ENCODE measurements around the gene TMA7B.

TMA7B gene

GRCh38 chr22:39937906-39938305 is 22.3 kb upstream of the TMA7B start:
- peaks cover 6% of the 10 kb centered on the region for H3K27me3 ChIP-seq (ENCODE audit: insufficient read depth, low read length)
- no peaks in the 10 kb centered on the region for H3K9me3 ChIP-seq (ENCODE audit: low read length)
- no peaks in the 10 kb centered on the region for H3K36me3 ChIP-seq (ENCODE audit: insufficient read depth, low read length)
- peaks cover 2% of the 10 kb centered on the region for H3K4me1 ChIP-seq (ENCODE audit: insufficient read depth, low read length)
- H3K4me3 ChIP-seq (ENCODE audit: low read length) = no peak overlapping the region
- H2AFZ ChIP-seq (ENCODE audit: low read depth, low read length) = no peak overlapping the region

- Histone ChIP-seq H3K36me3 (ENCODE audit: insufficient read depth, low read length) (no peaks in the 10 kb centered on the region), H2AFZ (ENCODE audit: low read depth, low read length) (no peak overlapping the region), H3K4me3 (ENCODE audit: low read length) (no peak overlapping the region), H3K9me3 (ENCODE audit: low read length) (no peaks in the 10 kb centered on the region), H3K4me1 (ENCODE audit: insufficient read depth, low read length) (peaks cover 2% of the 10 kb centered on the region), H3K27me3 (ENCODE audit: insufficient read depth, low read length) (peaks cover 6% of the 10 kb centered on the region)
Measured at GRCh38 chr22:39938509-39939111, 21.6 kb upstream of the TMA7B start.

- H3K4me1 ChIP-seq (ENCODE audit: insufficient read depth, low read length) = peaks cover 2% of the 10 kb centered on the region
- H3K9me3 ChIP-seq (ENCODE audit: low read length) = no peaks in the 10 kb centered on the region
- peaks cover 6% of the 10 kb centered on the region for H3K27me3 ChIP-seq (ENCODE audit: insufficient read depth, low read length)
- H3K36me3 ChIP-seq (ENCODE audit: insufficient read depth, low read length) = no peaks in the 10 kb centered on the region
- H2AFZ ChIP-seq (ENCODE audit: low read depth, low read length) = no peak overlapping the region
- H3K4me3 ChIP-seq (ENCODE audit: low read length) = no peak overlapping the region
Measured at GRCh38 chr22:39939830-39940229, 20.4 kb upstream of the TMA7B start.

- Histone ChIP-seq H3K9me3 (ENCODE audit: low read length) (no peaks in the 10 kb centered on the region), H3K27me3 (ENCODE audit: insufficient read depth, low read length) (peaks cover 6% of the 10 kb centered on the region), H2AFZ (ENCODE audit: low read depth, low read length) (no peak overlapping the region), H3K4me1 (ENCODE audit: insufficient read depth, low read length) (no peaks in the 10 kb centered on the region), H3K4me3 (ENCODE audit: low read length) (no peak overlapping the region), H3K36me3 (ENCODE audit: insufficient read depth, low read length) (no peaks in the 10 kb centered on the region)
Measured at GRCh38 chr22:39940757-39941305, 19.4 kb upstream of the TMA7B start.

DNA sequence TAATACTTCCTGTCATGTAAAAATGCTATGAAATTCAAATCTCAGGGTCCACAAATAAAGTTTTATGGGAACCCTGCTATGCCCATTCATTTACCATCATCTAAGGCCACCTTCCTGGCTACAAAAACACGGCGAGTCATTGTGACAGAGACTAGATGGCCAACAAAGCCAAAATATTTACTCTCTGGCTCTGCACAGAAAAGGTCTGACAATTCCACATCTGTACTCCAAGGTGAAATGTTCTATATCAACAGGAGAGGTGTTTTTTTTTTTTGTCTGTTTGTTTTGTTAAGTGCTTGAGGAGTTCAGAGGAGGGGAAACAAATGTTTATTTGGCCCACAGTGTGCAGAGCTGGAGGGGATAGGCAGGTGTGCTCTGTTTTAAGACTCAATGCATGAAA is 18.6 kb upstream of the TMA7B start:
- Histone ChIP-seq H2AFZ (ENCODE audit: low read depth, low read length) (no peak overlapping the region), H3K4me1 (ENCODE audit: insufficient read depth, low read length) (no peaks in the 10 kb centered on the region), H3K9me3 (ENCODE audit: low read length) (no peaks in the 10 kb centered on the region), H3K27me3 (ENCODE audit: insufficient read depth, low read length) (peaks cover 6% of the 10 kb centered on the region), H3K36me3 (ENCODE audit: insufficient read depth, low read length) (no peaks in the 10 kb centered on the region), H3K4me3 (ENCODE audit: low read length) (no peak overlapping the region)

- no peaks in the 10 kb centered on the region for H3K36me3 ChIP-seq (ENCODE audit: insufficient read depth, low read length)
- no peak overlapping the region for H3K4me3 ChIP-seq (ENCODE audit: low read length)
- H3K4me1 ChIP-seq (ENCODE audit: insufficient read depth, low read length) = no peaks in the 10 kb centered on the region
- no peaks in the 10 kb centered on the region for H3K27me3 ChIP-seq (ENCODE audit: insufficient read depth, low read length)
- H2AFZ ChIP-seq (ENCODE audit: low read depth, low read length) = no peak overlapping the region
- H3K9me3 ChIP-seq (ENCODE audit: low read length) = no peaks in the 10 kb centered on the region
Measured at GRCh38 chr22:39942439-39943230, 17.6 kb upstream of the TMA7B start.

DNA sequence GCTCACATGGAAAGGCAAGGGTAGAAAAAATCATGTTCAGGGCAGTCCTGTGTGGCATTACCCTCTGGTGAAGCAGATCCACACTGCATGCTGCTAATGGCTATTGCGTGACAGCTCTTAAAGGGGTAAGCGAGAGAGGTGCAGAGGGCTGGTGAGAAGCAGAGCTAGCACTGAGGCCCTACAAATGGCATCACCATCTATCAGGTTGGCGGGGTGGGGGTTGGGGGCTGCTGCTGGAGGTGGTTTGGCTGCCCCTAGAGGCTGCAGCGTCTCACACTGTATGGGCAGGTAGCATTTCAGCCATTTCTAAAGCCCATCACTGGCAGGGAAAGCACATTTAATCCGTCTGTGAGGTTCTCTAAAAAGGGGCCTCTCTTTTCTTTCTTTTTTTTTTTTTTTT is 16.9 kb upstream of the TMA7B start:
- Histone ChIP-seq H3K4me1 (ENCODE audit: insufficient read depth, low read length) (no peaks in the 10 kb centered on the region), H3K4me3 (ENCODE audit: low read length) (no peak overlapping the region), H3K27me3 (ENCODE audit: insufficient read depth, low read length) (no peaks in the 10 kb centered on the region), H3K36me3 (ENCODE audit: insufficient read depth, low read length) (no peaks in the 10 kb centered on the region), H3K9me3 (ENCODE audit: low read length) (no peaks in the 10 kb centered on the region), H2AFZ (ENCODE audit: low read depth, low read length) (no peak overlapping the region)

DNA sequence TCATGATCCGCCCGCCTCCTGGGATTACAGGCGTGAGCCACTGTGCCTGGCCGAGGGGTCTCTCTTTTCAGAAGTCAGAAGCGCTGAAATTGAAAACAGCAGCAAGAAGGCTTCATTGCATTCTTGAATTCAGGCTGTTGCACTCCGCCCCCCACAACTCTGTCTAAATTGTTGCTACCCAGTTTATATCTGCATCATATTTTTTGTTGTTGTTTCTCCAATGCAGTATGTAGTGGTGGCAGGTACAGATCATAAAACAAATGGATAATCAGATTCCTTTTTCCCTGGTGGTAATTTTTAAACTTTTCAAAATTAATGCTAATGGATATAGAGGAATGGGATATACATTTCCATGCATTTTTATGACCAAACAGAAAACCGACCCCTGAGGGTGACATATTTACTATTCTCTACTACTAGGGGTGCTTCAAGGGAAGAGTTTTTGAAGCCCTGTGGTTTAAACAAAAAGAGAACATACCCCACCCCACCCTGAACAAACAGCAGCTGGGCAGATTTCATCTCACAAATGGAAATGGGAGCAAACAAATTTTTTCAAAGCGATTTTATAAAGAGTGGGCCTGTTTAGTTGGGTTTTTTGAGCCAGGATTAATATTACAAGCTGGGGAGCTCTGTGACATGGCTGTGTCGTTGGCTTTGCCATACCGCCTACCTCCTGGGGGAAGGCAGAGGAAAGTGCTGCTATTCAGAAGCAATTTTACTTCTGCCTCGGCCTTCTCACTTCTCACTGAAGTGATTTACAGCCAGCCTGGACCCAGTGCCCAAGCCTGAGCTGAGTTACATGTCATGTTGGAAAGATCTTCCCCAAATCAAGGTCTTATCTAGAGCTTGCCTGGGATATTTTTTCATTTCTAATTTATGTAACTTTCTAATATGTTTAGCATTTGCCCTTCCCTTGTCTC is 16.0 kb upstream of the TMA7B start:
- no peak overlapping the region for H2AFZ ChIP-seq (ENCODE audit: low read depth, low read length)
- H3K36me3 ChIP-seq (ENCODE audit: insufficient read depth, low read length) = no peaks in the 10 kb centered on the region
- no peaks in the 10 kb centered on the region for H3K27me3 ChIP-seq (ENCODE audit: insufficient read depth, low read length)
- H3K9me3 ChIP-seq (ENCODE audit: low read length) = no peaks in the 10 kb centered on the region
- no peak overlapping the region for H3K4me3 ChIP-seq (ENCODE audit: low read length)
- H3K4me1 ChIP-seq (ENCODE audit: insufficient read depth, low read length) = no peaks in the 10 kb centered on the region

- Histone ChIP-seq H3K27me3 (ENCODE audit: insufficient read depth, low read length) (no peaks in the 10 kb centered on the region), H3K9me3 (ENCODE audit: low read length) (no peaks in the 10 kb centered on the region), H3K4me1 (ENCODE audit: insufficient read depth, low read length) (no peaks in the 10 kb centered on the region), H3K36me3 (ENCODE audit: insufficient read depth, low read length) (no peaks in the 10 kb centered on the region), H3K4me3 (ENCODE audit: low read length) (no peak overlapping the region), H2AFZ (ENCODE audit: low read depth, low read length) (no peak overlapping the region)
Measured at GRCh38 chr22:39946126-39946502, 14.1 kb upstream of the TMA7B start.

- no peaks in the 10 kb centered on the region for H3K4me1 ChIP-seq (ENCODE audit: insufficient read depth, low read length)
- no peaks in the 10 kb centered on the region for H3K36me3 ChIP-seq (ENCODE audit: insufficient read depth, low read length)
- no peaks in the 10 kb centered on the region for H3K27me3 ChIP-seq (ENCODE audit: insufficient read depth, low read length)
- H2AFZ ChIP-seq (ENCODE audit: low read depth, low read length) = no peak overlapping the region
- H3K9me3 ChIP-seq (ENCODE audit: low read length) = no peaks in the 10 kb centered on the region
- H3K4me3 ChIP-seq (ENCODE audit: low read length) = no peak overlapping the region
Measured at GRCh38 chr22:39946503-39947219, 13.5 kb upstream of the TMA7B start.

DNA sequence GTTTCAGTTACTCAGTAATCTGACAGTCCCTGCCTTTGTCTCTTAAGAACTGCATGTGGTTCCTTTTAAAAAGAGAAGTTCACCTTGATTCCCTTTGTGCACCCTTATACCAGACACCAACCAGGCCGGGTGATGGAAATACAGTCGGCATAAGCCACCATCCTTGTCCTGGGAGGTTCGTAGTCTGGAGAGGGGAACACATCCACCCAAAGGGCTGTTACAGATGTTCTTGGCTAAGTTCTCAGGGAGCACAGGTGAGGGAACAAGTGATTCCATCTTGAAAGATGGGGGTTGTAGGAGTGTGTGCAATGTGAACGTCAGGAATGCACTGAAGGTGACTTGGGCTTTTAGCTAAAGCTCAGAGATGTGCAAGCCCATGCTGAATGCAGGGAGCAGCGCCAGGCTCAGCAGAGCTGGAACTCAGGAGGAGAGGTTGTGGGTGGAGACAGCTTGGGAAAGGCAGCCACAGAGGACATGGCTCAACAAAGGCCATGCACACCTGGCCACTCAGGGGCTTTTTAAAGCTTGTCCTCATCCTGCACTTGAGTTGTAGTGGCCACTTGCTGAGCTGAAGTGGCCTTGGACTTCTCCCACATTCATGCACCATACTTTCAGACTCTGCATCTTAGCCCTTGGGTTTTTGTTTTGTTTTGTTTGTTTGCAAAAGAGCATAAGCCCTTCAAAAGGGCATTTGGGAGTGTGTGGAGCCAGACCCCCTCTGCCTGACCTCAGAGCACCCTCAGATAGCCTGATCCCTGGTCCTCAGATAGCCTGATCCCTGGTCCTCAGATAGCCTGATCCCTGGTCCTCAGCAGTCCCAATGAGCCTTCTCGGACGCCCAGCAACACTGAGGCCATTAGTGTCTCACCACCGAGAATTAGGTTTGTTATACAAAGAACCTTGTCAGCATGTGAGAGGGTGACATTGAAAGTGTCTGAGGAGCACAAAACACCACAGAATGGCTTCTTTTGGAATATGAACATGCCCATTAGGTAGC is 12.7 kb upstream of the TMA7B start:
- no peak overlapping the region for H2AFZ ChIP-seq (ENCODE audit: low read depth, low read length)
- H3K9me3 ChIP-seq (ENCODE audit: low read length) = no peaks in the 10 kb centered on the region
- no peak overlapping the region for H3K4me3 ChIP-seq (ENCODE audit: low read length)
- no peaks in the 10 kb centered on the region for H3K27me3 ChIP-seq (ENCODE audit: insufficient read depth, low read length)
- no peaks in the 10 kb centered on the region for H3K36me3 ChIP-seq (ENCODE audit: insufficient read depth, low read length)
- no peaks in the 10 kb centered on the region for H3K4me1 ChIP-seq (ENCODE audit: insufficient read depth, low read length)
